Measurements from ENCODE around the gene PDE4A.

PDE4A gene

DNA sequence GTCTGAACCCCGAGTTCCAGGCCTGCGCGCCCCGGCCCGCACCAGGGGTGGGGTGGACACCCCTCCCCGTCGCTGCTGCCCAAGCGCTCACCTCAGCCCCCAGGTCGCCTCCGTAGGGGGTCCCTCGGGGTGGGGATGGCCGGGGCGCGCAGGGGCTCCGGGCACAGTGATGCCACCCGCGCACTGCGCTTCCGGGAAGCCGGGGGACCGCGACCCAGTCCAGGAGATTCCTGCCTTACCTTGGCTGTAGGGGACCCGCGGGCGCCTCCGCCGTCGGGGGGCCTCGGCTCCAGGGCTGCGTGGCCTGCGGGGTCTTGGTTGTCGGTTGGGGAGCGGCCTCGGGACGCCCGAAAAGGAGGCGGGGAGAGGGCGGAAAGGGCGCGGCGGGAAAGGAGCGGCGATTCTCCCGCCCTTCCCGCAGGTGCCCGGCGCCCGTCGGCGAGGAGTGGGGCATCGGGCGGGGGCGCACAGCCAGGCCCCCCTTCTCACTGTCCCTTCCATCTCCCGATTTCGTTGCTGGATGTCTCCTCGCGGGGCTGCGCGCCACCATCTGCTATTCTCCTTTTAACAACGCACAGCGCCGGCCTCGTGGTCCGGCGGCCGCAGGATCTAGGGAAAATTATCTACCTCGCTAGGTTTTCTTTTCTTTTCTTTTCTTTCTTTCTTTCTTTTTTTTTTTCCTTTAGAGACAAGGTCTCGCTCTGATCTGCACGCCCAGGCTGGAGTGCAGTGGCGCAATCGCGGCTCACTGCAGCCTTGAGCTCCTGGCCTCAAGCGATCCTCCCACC, 82.9 kb downstream of the PDE4A start, which contains the start of gene KEAP1:
Gene KEAP1 (minus strand): TSS at position 355 of the 788 bp plus-strand sequence. CDS start 3,323 bp downstream, outside the sequence.
- Histone ChIP-seq H3K27me3 (ENCODE audit: insufficient read depth, low read length) (no peaks in the 10 kb centered on the region), H3K36me3 (ENCODE audit: insufficient read depth, low read length) (peaks cover 16% of the 10 kb centered on the region), H2AFZ (ENCODE audit: low read depth, low read length) (peak within 1 kb of the TSS; percentile 91)

DNA sequence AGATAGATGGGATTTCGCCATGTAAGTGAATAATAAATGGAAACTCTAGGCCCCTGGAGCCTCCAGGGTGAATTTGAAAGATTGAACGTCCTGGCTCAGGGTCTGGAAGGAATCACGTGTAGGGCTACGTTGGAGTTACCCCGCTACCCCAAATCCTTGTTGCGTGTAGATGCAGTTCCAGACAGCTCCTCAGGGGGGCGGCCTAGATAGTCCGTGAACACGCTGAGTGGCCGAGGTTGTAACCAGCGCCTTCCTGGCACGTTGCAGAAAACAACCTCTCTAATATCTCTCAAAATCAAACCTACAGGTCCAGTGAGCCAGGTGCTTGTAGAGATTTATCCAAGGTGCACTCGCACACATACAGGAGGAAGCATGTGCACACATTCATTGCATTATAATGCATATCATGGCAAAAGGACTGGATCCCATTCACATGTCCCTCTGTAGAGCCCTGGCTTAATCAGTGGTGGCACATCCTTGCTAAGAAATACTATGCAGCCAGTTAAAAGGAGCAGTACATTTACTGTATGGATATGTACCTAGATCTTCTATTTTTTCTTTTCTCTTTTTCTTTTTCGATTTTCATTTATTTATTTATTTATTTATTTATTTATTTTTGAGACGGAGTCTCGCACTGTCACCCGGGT, 85.4 kb downstream of the PDE4A start:
- Histone ChIP-seq H3K36me3 (ENCODE audit: insufficient read depth, low read length) (no peaks in the 10 kb centered on the region), H2AFZ (ENCODE audit: low read depth, low read length) (no peak overlapping the region), H3K9me3 (ENCODE audit: low read length) (no peaks in the 10 kb centered on the region), H3K4me1 (ENCODE audit: insufficient read depth, low read length) (peaks cover 7% of the 10 kb centered on the region), H3K4me3 (ENCODE audit: low read length) (no peak overlapping the region), H3K27me3 (ENCODE audit: insufficient read depth, low read length) (peaks cover 3% of the 10 kb centered on the region)

More for the DNA sequence above, 82.9 kb downstream of the PDE4A start, which contains the start of gene KEAP1:
- Histone ChIP-seq H3K4me1 (ENCODE audit: insufficient read depth, low read length) (peaks cover 7% of the 10 kb centered on the region), H3K4me3 (ENCODE audit: low read length) (peak within 1 kb of the TSS; percentile 90), H3K9me3 (ENCODE audit: low read length) (no peaks in the 10 kb centered on the region)

DNA sequence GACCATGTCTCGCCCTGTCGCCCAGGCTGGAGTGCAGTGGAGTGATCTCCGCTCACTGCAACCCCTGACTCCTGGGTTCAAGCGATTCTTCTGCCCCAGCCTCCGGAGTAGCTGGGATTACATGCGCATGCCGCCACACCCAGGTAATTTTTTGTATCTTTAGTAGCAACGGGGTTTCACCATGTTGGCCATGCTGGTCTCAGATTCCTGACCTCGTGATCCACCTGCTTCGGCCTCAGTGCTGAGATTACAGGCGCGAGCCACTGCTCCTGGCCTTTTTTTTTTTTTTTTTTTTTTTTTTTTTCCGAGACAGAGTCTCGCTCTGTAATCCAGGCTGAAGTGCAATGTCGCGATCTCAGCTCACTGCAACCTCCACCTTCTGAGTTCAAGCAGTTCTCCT, 87.7 kb downstream of the PDE4A start:
- H3K9me3 ChIP-seq (ENCODE audit: low read length), result no peaks in the 10 kb centered on the region
- no peak overlapping the region for H2AFZ ChIP-seq (ENCODE audit: low read depth, low read length)
- H3K4me1 ChIP-seq (ENCODE audit: insufficient read depth, low read length), result no peaks in the 10 kb centered on the region
- H3K27me3 ChIP-seq (ENCODE audit: insufficient read depth, low read length), result peaks cover 10% of the 10 kb centered on the region
- no peaks in the 10 kb centered on the region for H3K36me3 ChIP-seq (ENCODE audit: insufficient read depth, low read length)
- no peak overlapping the region for H3K4me3 ChIP-seq (ENCODE audit: low read length)

GRCh38 chr19:10508707-10509106, 88.4 kb downstream of the PDE4A start:
- no peaks in the 10 kb centered on the region for H3K4me1 ChIP-seq (ENCODE audit: insufficient read depth, low read length)
- H3K27me3 ChIP-seq (ENCODE audit: insufficient read depth, low read length), result peaks cover 17% of the 10 kb centered on the region
- no peaks in the 10 kb centered on the region for H3K36me3 ChIP-seq (ENCODE audit: insufficient read depth, low read length)
- H3K9me3 ChIP-seq (ENCODE audit: low read length), result no peaks in the 10 kb centered on the region
- H2AFZ ChIP-seq (ENCODE audit: low read depth, low read length), result no peak overlapping the region
- no peak overlapping the region for H3K4me3 ChIP-seq (ENCODE audit: low read length)

GRCh38 chr19:10510301-10510802, 90.0 kb downstream of the PDE4A start:
- Histone ChIP-seq H3K4me1 (ENCODE audit: insufficient read depth, low read length) (no peaks in the 10 kb centered on the region), H2AFZ (ENCODE audit: low read depth, low read length) (no peak overlapping the region), H3K27me3 (ENCODE audit: insufficient read depth, low read length) (peaks cover 33% of the 10 kb centered on the region), H3K36me3 (ENCODE audit: insufficient read depth, low read length) (no peaks in the 10 kb centered on the region), H3K9me3 (ENCODE audit: low read length) (no peaks in the 10 kb centered on the region), H3K4me3 (ENCODE audit: low read length) (no peak overlapping the region)

DNA sequence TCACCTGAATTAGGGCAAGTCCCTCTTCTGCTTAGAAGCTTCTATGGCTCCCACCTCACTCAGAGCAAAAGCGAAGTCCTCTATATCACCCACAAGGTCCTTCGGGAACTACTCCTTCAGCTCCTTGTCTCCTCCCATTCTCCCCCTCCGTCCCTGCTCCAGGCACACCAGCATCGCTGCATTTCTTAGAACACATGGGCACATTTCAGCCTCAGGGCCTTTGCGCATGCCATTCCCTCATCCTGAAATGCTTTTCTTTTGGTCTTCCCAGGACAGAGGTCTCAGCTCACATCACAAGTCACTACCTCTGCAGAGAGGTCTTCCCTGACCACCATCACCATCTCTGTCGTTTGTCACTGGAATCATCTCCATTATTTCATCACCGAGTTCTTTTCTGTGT, 92.9 kb downstream of the PDE4A start:
- Histone ChIP-seq H3K36me3 (ENCODE audit: insufficient read depth, low read length) (no peaks in the 10 kb centered on the region), H2AFZ (ENCODE audit: low read depth, low read length) (no peak overlapping the region), H3K27me3 (ENCODE audit: insufficient read depth, low read length) (peaks cover 61% of the 10 kb centered on the region), H3K9me3 (ENCODE audit: low read length) (no peaks in the 10 kb centered on the region), H3K4me3 (ENCODE audit: low read length) (no peak overlapping the region), H3K4me1 (ENCODE audit: insufficient read depth, low read length) (peaks cover 6% of the 10 kb centered on the region)

GRCh38 chr19:10514211-10515145, 94.1 kb downstream of the PDE4A start:
- Histone ChIP-seq H3K9me3 (ENCODE audit: low read length) (no peaks in the 10 kb centered on the region), H3K27me3 (ENCODE audit: insufficient read depth, low read length) (peaks cover 71% of the 10 kb centered on the region), H3K4me3 (ENCODE audit: low read length) (no peak overlapping the region), H3K36me3 (ENCODE audit: insufficient read depth, low read length) (no peaks in the 10 kb centered on the region), H2AFZ (ENCODE audit: low read depth, low read length) (no peak overlapping the region), H3K4me1 (ENCODE audit: insufficient read depth, low read length) (peaks cover 6% of the 10 kb centered on the region)

DNA sequence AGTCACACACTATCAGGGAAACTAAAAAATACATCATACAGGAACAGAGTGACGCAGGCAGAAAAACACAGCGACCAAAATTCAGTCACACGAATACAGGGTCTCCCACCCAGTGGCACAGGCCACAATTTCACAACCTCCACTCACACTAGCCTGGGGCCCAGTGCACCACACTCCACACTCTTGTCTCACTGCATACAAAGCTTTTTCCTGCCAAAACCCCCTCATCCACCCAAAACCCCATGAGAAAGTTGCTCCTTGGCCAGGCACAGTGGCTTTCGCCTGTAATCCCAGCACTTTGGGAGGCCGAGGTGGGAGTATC, 95.7 kb downstream of the PDE4A start:
- Histone ChIP-seq H2AFZ (ENCODE audit: low read depth, low read length) (no peak overlapping the region), H3K4me3 (ENCODE audit: low read length) (no peak overlapping the region), H3K27me3 (ENCODE audit: insufficient read depth, low read length) (peaks cover 80% of the 10 kb centered on the region), H3K36me3 (ENCODE audit: insufficient read depth, low read length) (no peaks in the 10 kb centered on the region), H3K9me3 (ENCODE audit: low read length) (no peaks in the 10 kb centered on the region), H3K4me1 (ENCODE audit: insufficient read depth, low read length) (peaks cover 6% of the 10 kb centered on the region)

- H3K27me3 ChIP-seq (ENCODE audit: insufficient read depth, low read length), result peaks cover 83% of the 10 kb centered on the region
- no peaks in the 10 kb centered on the region for H3K9me3 ChIP-seq (ENCODE audit: low read length)
- H3K36me3 ChIP-seq (ENCODE audit: insufficient read depth, low read length), result no peaks in the 10 kb centered on the region
- H3K4me1 ChIP-seq (ENCODE audit: insufficient read depth, low read length), result peaks cover 6% of the 10 kb centered on the region
- no peak overlapping the region for H2AFZ ChIP-seq (ENCODE audit: low read depth, low read length)
- no peak overlapping the region for H3K4me3 ChIP-seq (ENCODE audit: low read length)
These were observed 96.4 kb downstream of the PDE4A start for GRCh38 chr19:10516671-10517286.

DNA sequence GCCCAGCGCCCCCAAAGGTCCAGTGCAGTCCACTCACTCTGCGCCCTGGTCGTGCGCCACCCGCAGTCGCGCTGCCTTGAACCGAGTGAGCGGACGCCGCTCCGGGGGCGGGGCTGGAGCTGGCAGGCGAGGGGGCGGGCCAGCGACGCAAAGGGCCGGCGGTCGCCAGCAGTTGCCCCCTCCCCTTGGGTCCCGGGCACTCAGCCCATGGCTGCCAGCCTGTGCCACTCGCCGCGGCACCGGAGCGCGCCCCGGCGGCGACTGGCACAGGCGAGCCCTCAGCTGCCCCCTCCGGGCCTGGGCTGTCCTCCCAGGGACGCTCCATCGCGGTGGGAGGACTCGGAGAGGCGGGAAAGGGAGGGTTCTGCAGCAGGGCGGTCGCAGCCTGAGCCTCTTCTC, 97.0 kb downstream of the PDE4A start, which contains the start of gene S1PR5:
Gene S1PR5 (minus strand): TSS at position 87 of the 399 bp plus-strand sequence. CDS start 2,436 bp downstream, outside the sequence.
- Histone ChIP-seq H3K4me3 (ENCODE audit: low read length) (no peak within 1 kb of the TSS), H3K9me3 (ENCODE audit: low read length) (no peaks in the 10 kb centered on the region), H3K27me3 (ENCODE audit: insufficient read depth, low read length) (peaks cover 85% of the 10 kb centered on the region), H3K36me3 (ENCODE audit: insufficient read depth, low read length) (no peaks in the 10 kb centered on the region), H2AFZ (ENCODE audit: low read depth, low read length) (no peak within 1 kb of the TSS), H3K4me1 (ENCODE audit: insufficient read depth, low read length) (peaks cover 6% of the 10 kb centered on the region)

- Histone ChIP-seq H3K9me3 (ENCODE audit: low read length) (no peaks in the 10 kb centered on the region), H3K4me1 (ENCODE audit: insufficient read depth, low read length) (peaks cover 6% of the 10 kb centered on the region), H2AFZ (ENCODE audit: low read depth, low read length) (no peak overlapping the region), H3K36me3 (ENCODE audit: insufficient read depth, low read length) (no peaks in the 10 kb centered on the region), H3K4me3 (ENCODE audit: low read length) (no peak overlapping the region), H3K27me3 (ENCODE audit: insufficient read depth, low read length) (peaks cover 81% of the 10 kb centered on the region)
These were observed 97.6 kb downstream of the PDE4A start for GRCh38 chr19:10517760-10518443.
